GM10248 (cell line): ENCODE data around the gene NFYA.

ENCODE experiments used
- CTCF ChIA-PET: fragments of 300-600 bp; sonication (Branson Sonifier 250); formaldehyde crosslinking; extraction: SDS; loops from one replicate; lab custom pipeline; 2021; ENCODE audit warnings: antibody characterized with exemption; lab: Yijun Ruan, JAX
- POLR2A ChIA-PET: fragments of 350-650 bp; sonication (Branson Sonifier 250); formaldehyde crosslinking; extraction: SDS; loops from one replicate; lab custom pipeline; 2020; ENCODE audit warnings: antibody characterized with exemption; lab: Yijun Ruan, JAX
- DNase-seq: peaks from one replicate; pipeline ENCODE4 v3.0.0; 2012; ENCODE audit errors: extremely low spot score
- TF ChIP-seq, protein P1 (sequence below): IDR thresholded peaks from 2 replicates; pipeline ENCODE4 v1.5.1; 2012; ENCODE audit warnings: mild to moderate bottlenecking, low read depth; ENCODE audit errors: extremely low read depth, missing control alignments, control extremely low read depth

Gene NFYA

DNA sequence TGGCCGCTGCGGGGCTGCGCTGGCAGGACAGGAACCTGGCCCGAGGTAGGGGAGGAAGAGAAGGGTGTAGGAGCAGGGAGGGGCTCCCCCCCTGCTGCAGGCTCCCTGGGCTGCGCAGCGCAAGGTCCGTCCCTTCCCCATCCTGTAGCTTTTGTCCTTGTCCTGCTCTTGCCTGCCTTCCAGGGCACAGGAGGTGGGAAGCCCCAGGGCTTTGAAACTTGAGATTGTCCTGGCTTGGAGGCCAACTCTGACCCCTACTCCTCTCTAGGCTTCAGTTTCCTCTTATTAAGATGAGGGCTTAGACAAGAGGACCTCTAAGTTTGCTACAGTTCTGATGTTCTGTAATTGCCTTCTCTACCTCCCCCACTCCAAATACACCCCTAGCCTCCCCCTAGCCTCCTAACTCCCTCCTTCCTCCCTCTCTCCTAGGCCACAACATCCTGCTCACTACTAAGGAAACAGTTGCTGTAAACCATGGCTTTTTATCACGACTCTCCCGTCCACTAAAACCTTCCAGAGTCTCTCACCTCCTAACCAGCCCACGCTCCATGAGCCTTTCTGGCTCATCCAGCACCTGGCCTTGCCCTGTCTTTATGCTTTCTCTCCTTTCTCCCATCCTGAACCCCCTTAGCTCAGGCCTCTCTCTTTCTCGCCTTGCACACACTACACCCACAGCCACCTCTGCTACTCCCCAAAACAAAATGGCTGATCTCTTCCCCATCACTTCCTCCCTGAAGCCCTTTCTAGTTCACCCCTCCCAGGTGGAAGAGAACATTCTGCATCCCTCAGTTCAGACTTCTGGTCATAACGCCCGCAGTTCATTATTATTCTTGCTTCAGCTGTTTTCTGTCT is 44.0 kb upstream of the NFYA start:
- TF ChIP-seq, protein P1, sequence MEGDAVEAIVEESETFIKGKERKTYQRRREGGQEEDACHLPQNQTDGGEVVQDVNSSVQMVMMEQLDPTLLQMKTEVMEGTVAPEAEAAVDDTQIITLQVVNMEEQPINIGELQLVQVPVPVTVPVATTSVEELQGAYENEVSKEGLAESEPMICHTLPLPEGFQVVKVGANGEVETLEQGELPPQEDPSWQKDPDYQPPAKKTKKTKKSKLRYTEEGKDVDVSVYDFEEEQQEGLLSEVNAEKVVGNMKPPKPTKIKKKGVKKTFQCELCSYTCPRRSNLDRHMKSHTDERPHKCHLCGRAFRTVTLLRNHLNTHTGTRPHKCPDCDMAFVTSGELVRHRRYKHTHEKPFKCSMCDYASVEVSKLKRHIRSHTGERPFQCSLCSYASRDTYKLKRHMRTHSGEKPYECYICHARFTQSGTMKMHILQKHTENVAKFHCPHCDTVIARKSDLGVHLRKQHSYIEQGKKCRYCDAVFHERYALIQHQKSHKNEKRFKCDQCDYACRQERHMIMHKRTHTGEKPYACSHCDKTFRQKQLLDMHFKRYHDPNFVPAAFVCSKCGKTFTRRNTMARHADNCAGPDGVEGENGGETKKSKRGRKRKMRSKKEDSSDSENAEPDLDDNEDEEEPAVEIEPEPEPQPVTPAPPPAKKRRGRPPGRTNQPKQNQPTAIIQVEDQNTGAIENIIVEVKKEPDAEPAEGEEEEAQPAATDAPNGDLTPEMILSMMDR, result no peak

DNA sequence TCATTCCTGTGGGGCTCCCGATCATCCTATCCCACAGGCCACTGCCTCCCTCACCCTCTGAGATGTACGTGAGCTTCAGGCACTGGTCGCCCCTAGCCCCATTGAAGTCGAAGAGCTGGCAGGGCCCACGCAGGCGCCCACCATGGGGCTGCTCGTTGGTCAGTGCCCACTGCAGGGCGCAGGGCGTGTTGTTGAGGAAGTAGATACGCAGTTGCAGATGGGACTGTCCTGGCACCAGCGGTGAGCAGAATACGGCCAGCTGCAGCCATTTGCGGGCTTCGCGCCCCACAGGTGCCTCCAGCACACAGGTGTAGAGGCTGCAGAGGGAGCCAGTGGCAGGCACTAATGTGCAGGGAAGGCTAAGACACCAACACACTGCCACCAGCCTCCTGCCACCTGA is 39.9 kb upstream of the NFYA start:
- ChIA-PET POLR2A (no interaction called here), CTCF (interaction anchor here (11.8 kb wide), 1 partner anchor 9 kb away, joined by 169 read pairs; the partner anchor contains the start of genes TSPO2 and UNC5CL)
- DNase-seq, result no peak
- TF ChIP-seq, protein P1, result no peak

More for the DNA sequence above, 44.0 kb upstream of the NFYA start:
- no peak for DNase-seq
- ChIA-PET CTCF (interaction anchor here (0.7 to 11.8 kb wide), 37 partner anchors 12 to 1666 kb away, joined by 3 to 169 read pairs (median 3); partner anchors contain the start of genes APOBEC2, TSPO2 and UNC5CL), POLR2A (interaction anchor here (0.5 kb wide), 1 partner anchor 12 kb away, joined by 3 read pairs; no protein-coding TSS in a partner anchor)

DNA sequence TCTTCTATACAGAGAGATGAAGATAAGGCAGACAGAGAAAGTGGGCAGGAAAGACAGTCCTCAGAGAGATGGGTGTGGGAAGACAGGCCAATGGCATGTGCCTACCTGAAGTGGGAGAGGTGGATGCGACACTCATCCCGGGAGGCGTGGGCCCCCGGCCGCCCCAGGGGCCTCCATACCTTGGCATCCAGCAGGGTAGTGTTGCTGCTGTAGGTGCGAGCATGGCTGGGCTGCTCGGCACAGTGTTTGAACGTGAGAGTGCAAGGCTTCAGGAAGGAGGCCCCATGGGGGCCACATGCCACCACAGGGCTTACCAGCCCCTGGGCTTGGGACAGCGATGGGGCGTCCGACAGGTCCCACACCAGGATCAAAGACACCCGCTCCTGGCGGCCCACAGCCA is 39.0 kb upstream of the NFYA start:
- no peak for DNase-seq
- ChIA-PET POLR2A (no interaction called here), CTCF (no interaction called here)
- TF ChIP-seq, protein P1, result no peak

DNA sequence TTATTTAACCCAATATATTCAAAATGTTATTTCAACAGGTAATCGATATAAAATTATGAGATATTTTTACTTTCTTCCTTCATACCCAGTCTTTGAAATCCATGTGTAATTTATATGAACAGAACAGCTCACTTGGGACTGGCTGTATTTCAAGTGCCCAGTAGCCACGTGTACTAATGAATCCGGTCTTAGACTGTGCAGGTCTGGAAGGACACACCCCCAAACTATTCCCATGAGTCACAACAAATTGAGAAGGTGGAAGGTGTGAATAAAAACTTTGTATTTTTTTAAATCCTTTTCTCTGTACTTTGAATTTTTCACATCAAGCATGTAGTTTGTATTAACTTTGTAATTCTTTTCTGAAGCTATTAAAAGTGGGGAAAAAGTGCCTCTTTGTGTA is 36.6 kb upstream of the NFYA start:
- DNase-seq, result no peak
- TF ChIP-seq, protein P1, result no peak
- ChIA-PET POLR2A (no interaction called here), CTCF (interaction anchor here (1.4 to 11.7 kb wide), 5 partner anchors 9 to 284 kb away, joined by 3 to 169 read pairs (median 6); partner anchors contain the start of gene NFYA)

DNA sequence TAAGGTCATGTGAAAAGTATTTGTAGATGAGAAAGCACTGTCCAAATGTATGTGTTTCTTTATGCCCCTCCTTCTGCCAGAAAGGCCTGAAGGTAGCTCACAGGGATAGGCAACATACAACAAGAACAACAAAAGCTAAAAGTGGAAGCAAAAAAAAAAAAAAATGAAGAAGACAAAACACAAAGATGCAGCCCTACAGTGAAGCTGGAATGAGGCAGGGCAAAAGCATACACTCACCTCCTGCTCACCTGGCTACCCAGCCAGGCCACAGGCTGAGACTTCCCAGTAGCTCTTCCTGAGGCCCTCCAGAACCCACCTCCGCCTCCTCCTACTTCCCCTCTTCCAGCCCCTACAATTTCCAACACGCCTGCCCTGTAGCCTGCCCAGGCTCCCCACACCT is 36.2 kb upstream of the NFYA start:
- DNase-seq, result no peak
- TF ChIP-seq, protein P1, result no peak
- CTCF ChIA-PET, result interaction anchor here (1.3 to 11.7 kb wide), 7 partner anchors 9 to 283 kb away, joined by 3 to 169 read pairs (median 6); partner anchors contain the start of gene NFYA
- POLR2A ChIA-PET, result no interaction called here

DNA sequence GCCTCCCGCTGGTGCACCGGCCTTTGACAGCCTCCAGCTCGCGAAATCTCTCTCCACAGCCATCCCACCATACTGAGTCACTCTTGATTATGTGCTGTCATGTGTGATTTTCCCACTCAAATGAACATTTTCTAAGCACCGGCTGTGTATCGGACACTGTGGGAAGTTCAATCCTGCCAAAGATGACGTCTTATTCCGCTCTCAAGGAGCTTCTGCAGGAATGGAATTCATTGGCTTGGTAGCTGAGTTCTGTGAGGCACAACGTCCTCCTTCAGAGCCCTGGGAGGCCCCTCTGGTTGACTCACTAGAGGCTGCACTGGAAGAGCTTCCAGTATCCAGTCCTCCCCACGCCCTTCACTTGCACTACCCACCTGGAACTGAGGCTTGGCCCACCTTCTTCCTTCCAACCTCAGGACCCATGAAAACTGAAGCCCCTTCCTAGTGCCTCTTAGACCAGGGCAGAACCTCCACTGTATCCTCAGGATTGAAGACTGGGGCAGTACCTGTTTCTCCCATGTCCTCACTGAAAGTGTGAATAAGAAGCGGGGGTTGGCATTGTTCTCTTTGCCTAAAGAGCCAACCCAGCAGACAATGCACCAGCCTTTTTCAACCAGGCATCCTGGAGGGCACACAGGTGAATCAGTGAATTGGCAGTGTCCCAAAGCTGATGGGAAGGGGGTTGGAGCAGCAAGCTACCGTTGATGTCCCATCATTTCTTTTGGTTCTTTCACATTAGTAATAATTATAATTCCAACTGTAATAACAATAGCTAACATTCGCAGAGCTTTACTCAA is 35.5 kb upstream of the NFYA start:
- POLR2A ChIA-PET, result no interaction called here

More for the DNA sequence above, 35.5 kb upstream of the NFYA start:
- CTCF ChIA-PET, result interaction anchor here (0.6 to 11.7 kb wide), 11 partner anchors 9 to 37 kb away, joined by 3 to 169 read pairs (median 4); partner anchors contain the start of gene NFYA
- DNase-seq, result no peak
- TF ChIP-seq, protein P1, result no peak
